H4 (cell line): ENCODE results near the gene CD74. TPM values are rescaled to one million over a fixed set of nuclear protein-coding genes. Genes with fewer than 3 reads are reported as not detected.

ENCODE experiments used
- DNase-seq: peaks from one replicate; pipeline ENCODE4 v3.0.0-alpha.2; 2015; ENCODE audit warnings: low spot score
- total RNA-seq: library from RNA; depleted of rRNA; stranded (reverse); fragments of >200 nt; shearing (Covaris generic); gene quantifications from 2 replicates; pipeline ENCODE4 v1.2.3, GENCODE V29; 2014

CD74 gene
- total RNA-seq, 1 experiment from 2014 or later, result 1.6 TPM

- no peak for DNase-seq
These were observed 15.4 kb downstream of the CD74 start for GRCh38 chr5:150397146-150397781.

- DNase-seq, result no peak
These were observed 16.4 kb downstream of the CD74 start for GRCh38 chr5:150396267-150396666.

GRCh38 chr5:150395688-150395975, 17.1 kb downstream of the CD74 start:
- DNase-seq, result no peak

- DNase-seq, result no peak
These were observed 17.6 kb downstream of the CD74 start for GRCh38 chr5:150394912-150395687.

GRCh38 chr5:150394131-150394530, 18.6 kb downstream of the CD74 start:
- no peak for DNase-seq

GRCh38 chr5:150393096-150393645, 19.5 kb downstream of the CD74 start:
- no peak for DNase-seq

GRCh38 chr5:150392680-150393079, 20.0 kb downstream of the CD74 start:
- DNase-seq, result no peak

- no peak for DNase-seq
These were observed 20.7 kb downstream of the CD74 start for GRCh38 chr5:150391986-150392385.

GRCh38 chr5:150391064-150391834, 21.5 kb downstream of the CD74 start:
- no peak for DNase-seq

GRCh38 chr5:150389531-150390266, 23.0 kb downstream of the CD74 start:
- no peak for DNase-seq

GRCh38 chr5:150386024-150386855, 26.5 kb downstream of the CD74 start:
- no peak for DNase-seq

- no peak for DNase-seq
These were observed 28.0 kb downstream of the CD74 start for GRCh38 chr5:150384701-150385100.

GRCh38 chr5:150377964-150378694, 34.6 kb downstream of the CD74 start:
- no peak for DNase-seq

- no peak for DNase-seq
These were observed 35.6 kb downstream of the CD74 start for GRCh38 chr5:150376799-150377771.

GRCh38 chr5:150374651-150375050, 38.1 kb downstream of the CD74 start:
- no peak for DNase-seq

- DNase-seq, result no peak
These were observed 40.1 kb downstream of the CD74 start for GRCh38 chr5:150372639-150373038.

- no peak for DNase-seq
These were observed 44.2 kb downstream of the CD74 start for GRCh38 chr5:150368526-150368925.

- no peak for DNase-seq
These were observed 48.7 kb downstream of the CD74 start for GRCh38 chr5:150364004-150364403.

GRCh38 chr5:150363185-150363584, 49.5 kb downstream of the CD74 start:
- no peak for DNase-seq
